Measurements from ENCODE around the gene SNORC.
"Not testable (repeated sequence)": the region's sequence is repeated elsewhere in the genome, so short reads cannot be mapped to it uniquely, and the experiment has no call there.

SNORC gene

DNA sequence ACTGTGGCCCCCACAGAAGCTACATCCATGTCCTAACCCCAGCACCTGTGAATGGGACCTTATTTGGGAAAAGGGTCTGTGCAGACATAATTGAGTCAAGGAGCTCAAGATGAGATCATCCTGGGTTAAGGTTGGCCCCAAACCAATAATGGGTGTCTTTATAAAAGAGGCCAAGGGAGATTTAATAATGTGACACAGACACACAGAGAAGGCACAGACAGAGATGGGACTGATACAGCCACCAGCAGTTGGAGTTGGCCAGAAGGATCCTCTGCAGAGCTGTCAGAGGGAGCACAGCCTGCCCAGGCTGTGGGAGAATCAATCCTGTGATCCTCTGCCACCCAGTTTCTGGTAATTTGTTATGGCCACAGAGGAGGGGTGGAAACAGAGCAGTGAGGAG lies 26.0 kb downstream of the SNORC start:
- peaks cover 3% of the 10 kb centered on the region for H3K27me3 Mint-ChIP-seq
- H3K27ac Mint-ChIP-seq = peak overlapping the region in 1 of 2 donors; percentile 40
- ATAC-seq (no peak), DNase-seq (no peak)
- H3K9me3 Mint-ChIP-seq = no peaks in the 10 kb centered on the region
- H3K4me1 Mint-ChIP-seq = peaks cover under 1% of the 10 kb centered on the region
- H3K4me3 Mint-ChIP-seq = no peak overlapping the region

- H3K4me3 Mint-ChIP-seq = no peak overlapping the region
- no peak overlapping the region for H3K27ac Mint-ChIP-seq
- ATAC-seq = peak; percentile 89
- no peaks in the 10 kb centered on the region for H3K9me3 Mint-ChIP-seq
- no peak for DNase-seq
- H3K4me1 Mint-ChIP-seq = no peaks in the 10 kb centered on the region
- H3K27me3 Mint-ChIP-seq = no peaks in the 10 kb centered on the region
These were observed 26.9 kb downstream of the SNORC start for GRCh38 chr2:232896720-232897597.

DNA sequence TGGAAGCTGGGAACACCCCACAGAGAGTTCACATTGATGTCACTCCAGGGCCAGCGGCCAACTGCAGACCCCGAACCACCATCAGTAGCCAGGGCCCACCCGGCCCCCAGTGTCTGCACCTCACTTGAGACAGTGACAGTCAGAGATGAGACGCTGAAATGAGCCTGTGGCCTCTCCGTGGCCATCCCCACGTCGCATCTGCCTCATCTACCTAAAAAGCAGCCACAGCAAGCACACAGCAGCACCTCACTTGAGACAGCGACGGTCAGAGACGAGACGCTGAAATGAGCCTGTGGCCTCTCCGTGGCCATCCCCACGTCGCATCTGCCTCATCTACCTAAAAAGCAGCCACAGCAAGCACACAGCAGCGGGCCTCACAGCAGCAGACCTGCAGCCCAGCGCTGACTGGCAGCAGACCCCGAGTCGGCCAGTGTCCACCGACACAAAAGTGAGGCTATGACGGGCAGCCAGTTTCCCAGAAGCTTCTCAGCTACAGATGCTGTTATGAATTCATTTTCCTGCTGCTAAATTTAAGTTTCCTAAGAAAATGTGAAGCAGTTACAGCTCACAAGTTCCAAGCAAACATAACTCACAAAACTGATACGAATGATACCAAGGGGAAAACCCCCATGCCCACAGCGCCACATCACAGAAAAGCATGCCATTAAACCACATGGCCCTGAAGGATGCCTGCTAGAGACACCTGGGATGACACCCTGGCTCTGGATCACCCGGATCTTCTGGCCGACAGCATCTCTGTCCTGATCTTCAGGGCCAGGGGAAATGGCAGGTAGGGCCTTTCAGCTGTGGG lies 27.7 kb downstream of the SNORC start:
- Mint-ChIP-seq H3K4me1 (no peaks in the 10 kb centered on the region), H3K9me3 (no peaks in the 10 kb centered on the region), H3K4me3 (no peak overlapping the region), H3K27ac (no peak overlapping the region), H3K27me3 (no peaks in the 10 kb centered on the region)
- DNase-seq (no peak), ATAC-seq (no peak)

DNA sequence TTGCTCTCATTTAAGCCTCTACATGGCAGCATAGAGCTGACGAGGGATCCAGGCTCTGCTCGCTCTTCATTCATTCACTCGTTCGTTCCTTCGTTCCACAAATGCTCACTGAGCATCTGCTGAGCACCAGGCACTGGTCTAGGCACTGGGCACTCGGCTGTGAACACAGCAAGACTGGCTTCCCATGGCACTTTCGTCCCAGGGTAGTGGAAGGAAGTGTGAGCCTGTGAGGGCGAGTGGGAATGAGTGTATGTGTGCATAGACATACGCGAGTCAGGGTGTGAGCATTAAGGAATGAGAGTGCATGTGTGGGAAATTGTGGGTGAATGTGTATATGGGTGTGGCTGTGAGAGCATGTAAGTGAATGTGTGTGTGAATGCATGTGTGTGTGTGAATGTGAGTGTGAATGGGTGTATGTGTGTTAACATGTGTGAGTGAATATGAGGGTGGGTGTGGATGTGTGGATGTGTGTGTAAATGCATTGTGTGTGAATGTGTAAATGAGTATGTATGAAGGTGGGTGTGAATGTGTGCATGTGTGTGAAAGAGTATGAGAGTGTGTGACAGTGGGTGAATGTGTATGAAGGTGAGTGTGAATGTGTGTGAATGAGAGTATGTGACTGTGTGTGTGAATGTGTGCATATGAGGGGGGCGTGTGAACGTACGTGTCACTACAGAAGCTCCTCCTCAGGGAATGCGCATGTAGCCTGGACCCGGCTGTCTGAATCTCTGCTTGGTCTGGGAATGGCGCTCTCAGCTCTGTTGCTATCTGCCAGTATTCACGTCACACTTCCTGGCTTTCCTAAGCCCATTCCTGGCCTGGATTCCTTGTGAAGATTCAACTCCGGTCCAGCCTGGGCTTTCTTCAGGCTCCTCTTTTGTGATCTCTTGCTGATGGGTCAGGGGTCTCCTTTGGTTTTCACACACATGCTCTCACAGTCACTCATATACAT lies 28.8 kb downstream of the SNORC start:
- no peaks in the 10 kb centered on the region for H3K4me1 Mint-ChIP-seq
- H3K27ac Mint-ChIP-seq = no peak overlapping the region
- DNase-seq (no peak), ATAC-seq (no peak)
- no peaks in the 10 kb centered on the region for H3K9me3 Mint-ChIP-seq
- H3K4me3 Mint-ChIP-seq = no peak overlapping the region
- no peaks in the 10 kb centered on the region for H3K27me3 Mint-ChIP-seq

GRCh38 chr2:232900811-232901735 lies 31.0 kb downstream of the SNORC start:
- no peaks in the 10 kb centered on the region for H3K9me3 Mint-ChIP-seq
- no peaks in the 10 kb centered on the region for H3K27me3 Mint-ChIP-seq
- no peak overlapping the region for H3K4me3 Mint-ChIP-seq
- ATAC-seq = no peak
- no peaks in the 10 kb centered on the region for H3K4me1 Mint-ChIP-seq
- DNase-seq = no peak
- no peak overlapping the region for H3K27ac Mint-ChIP-seq

- no peak overlapping the region for H3K27ac Mint-ChIP-seq
- H3K4me1 Mint-ChIP-seq = no peaks in the 10 kb centered on the region
- ATAC-seq = peak; percentile 57
- H3K9me3 Mint-ChIP-seq = no peaks in the 10 kb centered on the region
- H3K27me3 Mint-ChIP-seq = no peaks in the 10 kb centered on the region
- H3K4me3 Mint-ChIP-seq = no peak overlapping the region
- no peak for DNase-seq
These were observed 31.9 kb downstream of the SNORC start for GRCh38 chr2:232901736-232902578.

- Mint-ChIP-seq H3K4me3 (no peak overlapping the region), H3K9me3 (no peaks in the 10 kb centered on the region), H3K27me3 (no peaks in the 10 kb centered on the region), H3K27ac (no peak overlapping the region), H3K4me1 (no peaks in the 10 kb centered on the region)
- DNase-seq = no peak
- no peak for ATAC-seq
These were observed 33.9 kb downstream of the SNORC start for GRCh38 chr2:232903989-232904388.

DNA sequence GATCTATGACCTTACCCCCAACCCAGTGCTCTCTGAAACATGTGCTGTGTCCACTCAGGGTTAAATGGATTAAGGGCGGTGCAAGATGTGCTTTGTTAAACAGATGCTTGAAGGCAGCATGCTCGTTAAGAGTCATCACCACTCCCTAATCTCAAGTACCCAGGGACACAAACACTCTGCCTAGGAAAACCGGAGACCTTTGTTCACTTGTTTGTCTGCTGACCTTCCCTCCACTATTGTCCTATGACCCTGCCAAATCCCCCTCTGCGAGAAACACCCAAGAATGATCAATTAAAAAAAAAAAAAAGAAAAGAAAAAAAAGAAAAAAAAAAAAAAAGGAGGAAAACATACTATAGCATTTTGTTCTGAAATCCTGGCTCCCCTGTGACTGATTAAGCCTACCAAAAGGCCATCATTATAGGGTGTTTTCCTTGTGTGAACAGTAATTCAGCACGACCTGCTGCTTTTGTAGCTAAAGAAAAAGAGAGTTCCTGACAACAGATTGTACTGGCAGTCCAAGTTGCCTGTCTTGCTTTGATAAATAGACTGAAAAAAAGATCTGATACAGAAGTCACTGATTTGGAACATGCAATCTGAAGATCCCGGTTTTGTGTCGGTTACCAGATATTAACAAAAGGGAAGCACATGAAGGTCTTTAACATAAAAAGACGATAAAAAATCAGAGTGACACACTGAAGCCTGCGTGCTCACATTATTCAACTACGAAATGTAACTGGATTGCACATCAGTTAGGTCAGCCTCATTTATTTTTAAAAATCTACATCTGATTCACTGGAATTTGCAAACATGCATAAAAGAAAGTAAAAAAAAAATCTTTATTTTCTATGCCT lies 37.0 kb downstream of the SNORC start:
- not testable (repeated sequence) for DNase-seq, ATAC-seq, H3K27ac Mint-ChIP-seq, H3K4me3 Mint-ChIP-seq, H3K4me1 Mint-ChIP-seq
- peaks cover 13% of the 10 kb centered on the region for H3K27me3 Mint-ChIP-seq
- H3K9me3 Mint-ChIP-seq = peaks cover 10 to 14% of the 10 kb centered on the region in 2 donors

DNA sequence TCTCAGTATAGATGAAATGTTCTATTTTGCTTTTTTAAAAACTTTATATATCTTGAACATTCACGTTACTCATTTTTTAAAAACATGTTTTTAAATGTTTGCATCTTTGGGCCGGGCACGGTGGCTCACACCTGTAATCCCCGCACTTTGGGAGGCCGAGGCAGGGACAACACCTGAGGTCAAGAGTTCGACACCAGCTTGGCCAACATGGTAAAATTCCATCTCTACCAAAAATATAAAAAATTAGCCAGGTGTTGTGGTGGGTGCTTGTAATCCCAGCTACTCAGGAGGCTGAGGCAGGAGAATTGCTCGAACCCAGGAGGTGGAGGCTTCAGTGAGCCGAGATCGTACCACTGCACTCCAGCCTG lies 37.6 kb downstream of the SNORC start:
- not testable (repeated sequence) for H3K27ac Mint-ChIP-seq, ATAC-seq, H3K4me1 Mint-ChIP-seq

DNA sequence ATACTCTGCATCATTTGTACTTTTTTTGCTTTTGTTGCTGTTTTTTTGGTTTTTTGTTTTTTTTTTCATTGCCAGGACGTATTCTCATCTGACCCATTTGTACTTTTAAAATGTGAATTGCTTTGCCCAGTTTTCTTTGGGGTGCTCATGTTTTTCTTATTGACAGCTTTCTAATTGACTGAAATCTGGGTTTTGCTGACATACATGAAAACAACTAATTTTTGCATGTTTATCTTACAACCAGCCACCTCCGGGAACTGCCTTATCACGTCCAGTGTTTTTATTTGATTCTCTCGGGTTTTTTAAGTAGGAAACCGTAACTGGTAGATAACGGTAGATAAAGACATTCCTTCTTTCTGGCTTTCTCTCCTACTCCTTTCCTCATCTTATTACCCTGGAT lies 38.6 kb downstream of the SNORC start:
- Mint-ChIP-seq H3K4me3 (no peak overlapping the region), H3K9me3 (peaks cover 21 to 24% of the 10 kb centered on the region in 2 donors), H3K27ac (no peak overlapping the region), H3K27me3 (peaks cover 27% of the 10 kb centered on the region), H3K4me1 (no peaks in the 10 kb centered on the region)
- DNase-seq (no peak), ATAC-seq (no peak)

More for the DNA sequence above, 37.6 kb downstream of the SNORC start:
- Mint-ChIP-seq H3K27me3 (peaks cover 18% of the 10 kb centered on the region), H3K9me3 (peaks cover 14 to 17% of the 10 kb centered on the region in 2 donors)
- H3K4me3 Mint-ChIP-seq, DNase-seq: not testable (repeated sequence)

GRCh38 chr2:232910376-232910775 lies 40.3 kb downstream of the SNORC start:
- Mint-ChIP-seq H3K9me3 (peaks cover 21 to 24% of the 10 kb centered on the region in 2 donors), H3K4me1 (no peaks in the 10 kb centered on the region), H3K4me3 (no peak overlapping the region)

GRCh38 chr2:232911712-232912277 lies 41.7 kb downstream of the SNORC start:
- no peaks in the 10 kb centered on the region for H3K4me1 Mint-ChIP-seq
- no peak for DNase-seq
- ATAC-seq = no peak
- H3K27ac Mint-ChIP-seq = no peak overlapping the region
- no peak overlapping the region for H3K4me3 Mint-ChIP-seq
- peaks cover 21 to 24% of the 10 kb centered on the region in 2 donors for H3K9me3 Mint-ChIP-seq
- peaks cover 40% of the 10 kb centered on the region for H3K27me3 Mint-ChIP-seq

More at GRCh38 chr2:232910376-232910775, 40.3 kb downstream of the SNORC start:
- peaks cover 33% of the 10 kb centered on the region for H3K27me3 Mint-ChIP-seq
- DNase-seq = no peak
- ATAC-seq = no peak
- no peak overlapping the region for H3K27ac Mint-ChIP-seq

GRCh38 chr2:232913903-232914302 lies 43.8 kb downstream of the SNORC start:
- no peaks in the 10 kb centered on the region for H3K4me1 Mint-ChIP-seq
- H3K27me3 Mint-ChIP-seq = peaks cover 44% of the 10 kb centered on the region
- H3K27ac Mint-ChIP-seq = no peak overlapping the region

More at GRCh38 chr2:232913903-232914302, 43.8 kb downstream of the SNORC start:
- DNase-seq = no peak
- no peak overlapping the region for H3K4me3 Mint-ChIP-seq
- peaks cover 21 to 24% of the 10 kb centered on the region in 2 donors for H3K9me3 Mint-ChIP-seq
- ATAC-seq = no peak

All from stimulated activated naive CD8-positive, alpha-beta T cell treated with anti-CD3 and anti-CD28 coated beads, Interleukin-15, amount 100 ng/mL, for 72 hours (primary cell).